ENCODE data around the gene SMIM38. TPM values are rescaled to one million over a fixed set of nuclear protein-coding genes. Genes with fewer than 3 reads are reported as not detected.

SMIM38 gene
- total and polyA plus RNA-seq, 2 donors (not counting 1 experiment from before 2014, with no cell fraction given): 1.2 to 1.6 TPM

GRCh38 chr11:69111624-69112542, 43.9 kb upstream of the SMIM38 start:
- Histone ChIP-seq H3K27me3 (replicated peaks in 1 of 4; ENCODE audit: control extremely low read depth in 1 of 4, control insufficient read depth in 3 of 4, insufficient read depth in 4 of 4, low read length in 3 of 4) (no peaks in the 10 kb centered on the region), H4K20me1 (ENCODE audit: control insufficient read depth, insufficient read depth, low read length, poor library complexity, severe bottlenecking) (no peaks in the 10 kb centered on the region), H2AFZ (ENCODE audit: insufficient read depth, low read depth, low read length, poor library complexity, severe bottlenecking) (no peak overlapping the region), H3K4me1 (ENCODE audit: control insufficient read depth in 2 of 2, insufficient read depth in 2 of 2, low read length in 2 of 2) (no peaks in the 10 kb centered on the region), H3K27ac (ENCODE audit: low read length in 2 of 2) (no peak overlapping the region), H3K9ac (ENCODE audit: low read length) (no peak overlapping the region), H3K79me2 (ENCODE audit: control insufficient read depth, insufficient read depth, low read length) (no peaks in the 10 kb centered on the region), H3K4me3 (ENCODE audit: control extremely low read depth in 1 of 5, extremely low read depth in 1 of 5, insufficient read depth in 1 of 5, low read depth in 2 of 5, low read length in 4 of 5) (no peak overlapping the region), H3K9me3 (ENCODE audit: control extremely low read depth in 1 of 3, control insufficient read depth in 2 of 3, insufficient read depth in 1 of 3, low read length in 2 of 3) (peaks cover 0 to 12% (median 0%) of the 10 kb centered on the region in 3 donors), H3K4me2 (replicated peaks; ENCODE audit: low read depth, low read length, poor library complexity, severe bottlenecking) (no peak overlapping the region), H3K36me3 (replicated peaks in 1 of 2; ENCODE audit: control extremely low read depth in 1 of 2, control insufficient read depth in 1 of 2, extremely low read depth in 1 of 2, insufficient read depth in 2 of 2, low read length in 1 of 2) (no peaks in the 10 kb centered on the region)
- Mint-ChIP-seq H3K27ac (no peak overlapping the region), H3K4me1 (no peaks in the 10 kb centered on the region), H3K27me3 (no peaks in the 10 kb centered on the region), H3K4me3 (no peak overlapping the region), H3K9me3 (ENCODE audit: insufficient read depth) (no peaks in the 10 kb centered on the region)
- CTCF ChIA-PET: no interaction called here
- DNase-seq (no peak), ATAC-seq (ENCODE audit: low read depth) (no peak)
- intact Hi-C loops (cut with micrococcal nuclease): no loop called here
- POLR2A ChIA-PET: no interaction called here
- no peak for TF ChIP-seq EZH2 (IDR thresholded peaks at IDR 0.05; ENCODE audit: borderline replicate concordance, insufficient read depth, low read depth, low read length, poor library complexity, severe bottlenecking)
- TF ChIP-seq CTCF (IDR thresholded peaks at IDR 0.05): no peak
- WGBS (ENCODE audit: insufficient coverage): 96% methylated on average over 17 of the region's 20 CpGs

GRCh38 chr11:69113226-69113625, 42.5 kb upstream of the SMIM38 start:
- H2AFZ ChIP-seq (ENCODE audit: insufficient read depth, low read depth, low read length, poor library complexity, severe bottlenecking): no peak overlapping the region
- no peak for DNase-seq
- no peak overlapping the region for H3K4me2 ChIP-seq (replicated peaks; ENCODE audit: low read depth, low read length, poor library complexity, severe bottlenecking)
- Mint-ChIP-seq H3K4me3 (no peak overlapping the region), H3K9me3 (ENCODE audit: insufficient read depth) (no peaks in the 10 kb centered on the region), H3K4me1 (no peaks in the 10 kb centered on the region), H3K27ac (no peak overlapping the region), H3K27me3 (no peaks in the 10 kb centered on the region)
- no peaks in the 10 kb centered on the region for H4K20me1 ChIP-seq (ENCODE audit: control insufficient read depth, insufficient read depth, low read length, poor library complexity, severe bottlenecking)
- ChIA-PET POLR2A (no interaction called here), CTCF (no interaction called here)
- peaks cover 0 to 4% (median 0%) of the 10 kb centered on the region in 3 donors for H3K9me3 ChIP-seq (ENCODE audit: control extremely low read depth in 1 of 3, control insufficient read depth in 2 of 3, insufficient read depth in 1 of 3, low read length in 2 of 3)
- no peaks in the 10 kb centered on the region for H3K4me1 ChIP-seq (ENCODE audit: control insufficient read depth in 2 of 2, insufficient read depth in 2 of 2, low read length in 2 of 2)
- H3K27me3 ChIP-seq (replicated peaks in 1 of 4; ENCODE audit: control extremely low read depth in 1 of 4, control insufficient read depth in 3 of 4, insufficient read depth in 4 of 4, low read length in 3 of 4): no peaks in the 10 kb centered on the region
- no peak for TF ChIP-seq EZH2 (IDR thresholded peaks at IDR 0.05; ENCODE audit: borderline replicate concordance, insufficient read depth, low read depth, low read length, poor library complexity, severe bottlenecking)
- TF ChIP-seq CTCF (IDR thresholded peaks at IDR 0.05): no peak
- no peaks in the 10 kb centered on the region for H3K79me2 ChIP-seq (ENCODE audit: control insufficient read depth, insufficient read depth, low read length)
- no peak overlapping the region for H3K9ac ChIP-seq (ENCODE audit: low read length)
- no peak for ATAC-seq (ENCODE audit: low read depth)
- no peak overlapping the region for H3K27ac ChIP-seq (ENCODE audit: low read length in 2 of 2)
- WGBS (ENCODE audit: insufficient coverage): 90% methylated on average over 10 of the region's 10 CpGs
- H3K4me3 ChIP-seq (ENCODE audit: control extremely low read depth in 1 of 5, extremely low read depth in 1 of 5, insufficient read depth in 1 of 5, low read depth in 2 of 5, low read length in 4 of 5): no peak overlapping the region
- intact Hi-C loops (cut with micrococcal nuclease): no loop called here
- H3K36me3 ChIP-seq (replicated peaks in 1 of 2; ENCODE audit: control extremely low read depth in 1 of 2, control insufficient read depth in 1 of 2, extremely low read depth in 1 of 2, insufficient read depth in 2 of 2, low read length in 1 of 2): no peaks in the 10 kb centered on the region

Measured in B cell (primary cell).